NB4 (cell line): ENCODE results near the gene IL21.
"Not testable (repeated sequence)": the region's sequence is repeated elsewhere in the genome, so short reads cannot be mapped to it uniquely, and the experiment has no call there.

ENCODE experiments used
- DNase-seq: peaks from one replicate; pipeline ENCODE4 v3.0.0; 2010; ENCODE audit warnings: low read depth
- H3K4me3 ChIP-seq: one replicate; pipeline ENCODE4 v1.5.1; 2011; ENCODE audit warnings: mild to moderate bottlenecking, low read depth, low read length, moderate library complexity
- MAX ChIP-seq: IDR thresholded peaks from 2 replicates; pipeline ENCODE4 v1.6.1; 2011; ENCODE audit warnings: low read depth, low read length
- MYC ChIP-seq: IDR thresholded peaks from 2 replicates; pipeline ENCODE4 v1.6.1; 2011; ENCODE audit warnings: low read depth, low read length
- POLR2A ChIP-seq: IDR thresholded peaks from 2 replicates; pipeline ENCODE4 v1.6.1; 2011; ENCODE audit warnings: mild to moderate bottlenecking; ENCODE audit not compliant: insufficient read length; ENCODE audit errors: extremely low read depth
- TF ChIP-seq, protein P1 (sequence below): IDR thresholded peaks from one replicate; pipeline ENCODE4 v1.5.1; 2012; ENCODE audit warnings: low read depth, low read length

Gene IL21

GRCh38 chr4:122584519-122584918, 36.3 kb downstream of the IL21 start:
- DNase-seq, result peak; percentile 26
- H3K4me3 ChIP-seq, result no peak overlapping the region
- TF ChIP-seq, protein P1, sequence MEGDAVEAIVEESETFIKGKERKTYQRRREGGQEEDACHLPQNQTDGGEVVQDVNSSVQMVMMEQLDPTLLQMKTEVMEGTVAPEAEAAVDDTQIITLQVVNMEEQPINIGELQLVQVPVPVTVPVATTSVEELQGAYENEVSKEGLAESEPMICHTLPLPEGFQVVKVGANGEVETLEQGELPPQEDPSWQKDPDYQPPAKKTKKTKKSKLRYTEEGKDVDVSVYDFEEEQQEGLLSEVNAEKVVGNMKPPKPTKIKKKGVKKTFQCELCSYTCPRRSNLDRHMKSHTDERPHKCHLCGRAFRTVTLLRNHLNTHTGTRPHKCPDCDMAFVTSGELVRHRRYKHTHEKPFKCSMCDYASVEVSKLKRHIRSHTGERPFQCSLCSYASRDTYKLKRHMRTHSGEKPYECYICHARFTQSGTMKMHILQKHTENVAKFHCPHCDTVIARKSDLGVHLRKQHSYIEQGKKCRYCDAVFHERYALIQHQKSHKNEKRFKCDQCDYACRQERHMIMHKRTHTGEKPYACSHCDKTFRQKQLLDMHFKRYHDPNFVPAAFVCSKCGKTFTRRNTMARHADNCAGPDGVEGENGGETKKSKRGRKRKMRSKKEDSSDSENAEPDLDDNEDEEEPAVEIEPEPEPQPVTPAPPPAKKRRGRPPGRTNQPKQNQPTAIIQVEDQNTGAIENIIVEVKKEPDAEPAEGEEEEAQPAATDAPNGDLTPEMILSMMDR, result no peak

DNA sequence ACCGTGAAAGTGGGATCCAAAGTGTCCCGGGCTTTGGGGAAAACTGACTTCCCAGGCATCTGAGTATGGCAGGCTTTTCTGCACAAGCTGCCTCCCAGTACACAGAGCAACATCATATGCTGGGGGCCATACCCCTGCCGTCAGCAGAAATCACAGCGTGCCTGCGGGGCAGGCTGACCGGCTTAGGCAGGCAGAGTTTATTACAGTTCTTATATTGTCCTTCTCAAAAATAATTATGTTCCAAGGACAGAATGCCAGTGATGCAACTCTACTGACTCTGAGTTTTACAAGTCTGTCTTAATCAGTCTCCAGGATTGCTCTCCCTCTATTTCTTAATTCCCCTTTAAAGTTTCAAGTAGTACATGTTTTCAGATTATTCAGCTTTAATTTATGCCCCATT, 37.0 kb downstream of the IL21 start:
- TF ChIP-seq MAX, result no peak
- TF ChIP-seq MYC, result no peak
- no peak for TF ChIP-seq POLR2A
- TF ChIP-seq, protein P1, result no peak
- peak; percentile 8 for DNase-seq
- no peak overlapping the region for H3K4me3 ChIP-seq

GRCh38 chr4:122577808-122578781, 42.8 kb downstream of the IL21 start:
- DNase-seq, result peak; percentile 82
- H3K4me3 ChIP-seq, result no peak overlapping the region
- TF ChIP-seq POLR2A, result no peak
- no peak for TF ChIP-seq MYC
- TF ChIP-seq, protein P1, result peak; percentile 86
- no peak for TF ChIP-seq MAX

GRCh38 chr4:122577189-122577553, 43.7 kb downstream of the IL21 start:
- no peak overlapping the region for H3K4me3 ChIP-seq
- TF ChIP-seq MYC (no peak), MAX (no peak), POLR2A (no peak)
- TF ChIP-seq, protein P1, result no peak
- no peak for DNase-seq

GRCh38 chr4:122576261-122577188, 44.3 kb downstream of the IL21 start:
- no peak for TF ChIP-seq MAX
- TF ChIP-seq POLR2A, result no peak
- TF ChIP-seq MYC, result no peak
- TF ChIP-seq, protein P1, result peak; percentile 27
- peak; percentile 46 for DNase-seq
- H3K4me3 ChIP-seq, result no peak overlapping the region

GRCh38 chr4:122574347-122574746, 46.5 kb downstream of the IL21 start:
- H3K4me3 ChIP-seq, DNase-seq: not testable (repeated sequence)
